HG02852 (cell line): ENCODE measurements around the gene ARID1A.

Experiments used
- ATAC-seq: cut with Tn5 transposase; IDR thresholded peaks from one replicate; pipeline ENCODE4 v1.9.1; 2021; ENCODE audit warnings: mild to moderate bottlenecking, moderate library complexity; ENCODE audit not compliant: unreplicated experiment

The ARID1A gene

DNA sequence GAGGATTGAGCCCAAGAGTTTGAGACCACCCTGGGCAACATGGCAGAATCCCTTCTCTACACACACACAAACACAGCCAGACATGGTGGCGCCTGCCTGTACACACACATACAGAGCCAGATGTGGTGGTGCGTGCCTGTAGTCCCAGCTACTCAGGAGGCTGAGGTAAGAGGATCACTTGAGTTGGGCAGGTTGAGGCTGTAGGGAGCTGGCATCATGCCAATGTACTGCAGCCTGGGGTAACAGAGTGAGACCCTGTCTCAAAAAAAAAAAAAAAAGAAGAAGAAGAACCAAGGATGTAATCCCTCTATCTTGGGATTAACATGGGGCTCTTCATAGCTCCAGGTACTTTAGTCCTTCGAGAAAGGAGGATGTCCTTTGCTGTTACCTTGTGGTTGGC lies 62.5 kb downstream of the ARID1A start:
- no peak for ATAC-seq

DNA sequence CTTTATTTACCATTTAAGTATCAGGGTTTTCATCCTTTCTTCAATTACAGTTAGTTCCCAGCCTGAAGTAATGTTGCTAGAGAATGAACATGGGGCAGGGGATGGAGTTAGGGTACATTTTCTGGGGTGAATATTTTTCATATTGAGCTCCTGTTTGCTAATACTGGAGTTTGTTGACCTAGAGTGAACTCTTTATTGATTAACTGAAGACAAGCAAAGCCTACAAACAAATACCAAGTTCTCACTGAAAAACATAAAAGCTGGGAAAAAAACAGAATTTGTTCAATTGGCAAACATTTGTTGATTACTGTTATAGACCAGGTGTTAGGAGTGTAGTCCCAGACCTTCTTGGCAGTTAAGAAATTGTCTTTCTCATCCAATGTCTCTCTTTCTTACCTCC lies 63.7 kb downstream of the ARID1A start:
- ATAC-seq: no peak

DNA sequence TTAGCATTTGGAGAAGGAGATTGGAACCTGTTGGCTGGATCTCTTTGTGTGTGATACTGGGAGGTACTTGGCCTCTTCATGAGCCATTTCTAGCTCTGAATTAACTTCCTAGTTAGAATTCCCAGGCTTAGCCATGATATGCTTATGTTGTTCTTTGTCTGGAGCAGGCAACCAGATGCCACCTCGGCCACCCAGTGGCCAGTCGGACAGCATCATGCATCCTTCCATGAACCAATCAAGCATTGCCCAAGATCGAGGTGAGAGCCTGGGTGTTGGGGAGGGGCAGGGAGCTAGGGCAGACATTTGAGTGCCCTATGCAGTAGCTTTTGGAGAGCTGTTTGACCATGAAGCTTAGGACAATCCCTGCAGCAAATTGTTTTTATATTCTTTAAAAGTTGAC lies 65.4 kb downstream of the ARID1A start:
- ATAC-seq: no peak

DNA sequence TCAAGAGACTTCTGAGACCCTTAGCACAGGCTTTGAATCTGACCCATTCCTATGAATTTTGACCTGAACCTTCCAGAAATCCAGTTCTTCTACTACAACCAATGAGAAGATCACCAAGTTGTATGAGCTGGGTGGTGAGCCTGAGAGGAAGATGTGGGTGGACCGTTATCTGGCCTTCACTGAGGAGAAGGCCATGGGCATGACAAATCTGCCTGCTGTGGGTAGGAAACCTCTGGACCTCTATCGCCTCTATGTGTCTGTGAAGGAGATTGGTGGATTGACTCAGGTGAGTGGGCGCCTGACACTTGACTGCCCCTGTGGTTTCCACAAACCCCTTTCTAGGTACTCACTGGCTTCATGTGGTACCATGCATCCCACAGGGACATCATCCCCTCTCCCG lies 71.9 kb downstream of the ARID1A start:
- no peak for ATAC-seq

DNA sequence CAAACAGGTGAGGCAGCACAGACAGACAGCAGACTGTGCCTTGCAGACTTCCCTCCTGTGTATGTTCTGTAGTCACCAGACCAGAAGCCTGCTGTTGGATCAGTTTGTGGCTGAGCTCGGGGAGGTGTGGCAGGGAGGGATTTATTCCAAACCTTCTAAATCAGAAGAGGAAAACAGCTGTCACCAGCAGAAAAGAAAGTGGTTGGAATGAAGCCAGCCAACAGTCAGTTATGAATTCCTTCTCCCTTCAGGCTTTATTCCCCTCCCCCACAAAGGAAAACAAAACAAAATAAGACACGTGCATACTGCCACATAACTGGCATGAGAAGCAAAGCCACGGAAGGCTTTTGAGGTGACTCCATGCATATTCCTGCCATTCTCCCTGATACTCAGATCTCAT lies 72.9 kb downstream of the ARID1A start:
- no peak for ATAC-seq

DNA sequence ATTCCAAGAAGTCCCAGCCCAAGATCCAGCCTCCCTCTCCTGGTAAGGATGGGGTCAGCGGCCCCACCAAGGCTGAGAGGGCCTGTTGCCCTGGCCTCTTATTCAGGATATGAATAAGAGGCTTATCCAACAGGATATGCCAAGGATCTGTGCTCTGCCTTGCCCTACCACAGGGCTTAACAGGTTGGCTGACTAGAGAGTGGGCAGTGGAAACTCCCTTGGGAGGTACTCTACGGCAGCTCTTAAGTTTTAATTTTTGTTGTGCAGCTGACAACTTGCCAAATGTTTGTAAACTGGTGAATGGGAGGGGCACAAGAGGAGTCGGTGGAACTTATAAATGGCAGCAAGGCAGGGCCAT lies 75.4 kb downstream of the ARID1A start:
- no peak for ATAC-seq

DNA sequence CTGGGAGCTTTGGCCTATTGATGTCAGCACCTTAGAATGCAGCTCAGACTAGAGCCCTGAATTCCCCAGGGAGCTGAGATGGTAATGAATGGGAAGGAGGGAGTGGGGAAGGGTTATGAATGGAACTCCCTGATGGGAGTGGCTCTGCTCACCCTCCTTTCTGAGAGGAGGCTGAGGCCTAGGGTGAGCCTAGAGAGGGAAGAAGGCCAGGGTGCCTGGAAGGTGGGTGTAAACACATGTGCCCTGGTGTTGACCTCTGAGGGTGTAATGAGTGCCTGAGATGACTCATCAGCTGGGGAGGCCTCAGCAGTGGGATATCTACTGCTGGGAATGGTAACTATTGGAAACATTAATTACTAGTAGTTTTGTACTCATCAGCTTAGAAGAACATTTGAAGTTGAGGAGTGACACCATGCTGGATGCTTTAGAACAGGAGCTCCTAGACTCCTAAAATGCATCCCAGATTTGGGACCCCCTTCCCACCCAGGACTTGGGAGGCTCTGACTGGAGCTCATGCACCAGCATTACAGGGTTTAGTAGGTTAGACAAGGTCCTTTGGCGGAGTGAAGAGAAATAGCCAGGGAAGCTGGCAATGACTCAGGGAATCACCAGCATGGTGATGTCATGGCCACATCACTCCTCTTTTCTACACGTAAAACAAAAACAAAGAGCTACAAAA lies 76.0 kb downstream of the ARID1A start:
- ATAC-seq: no peak

DNA sequence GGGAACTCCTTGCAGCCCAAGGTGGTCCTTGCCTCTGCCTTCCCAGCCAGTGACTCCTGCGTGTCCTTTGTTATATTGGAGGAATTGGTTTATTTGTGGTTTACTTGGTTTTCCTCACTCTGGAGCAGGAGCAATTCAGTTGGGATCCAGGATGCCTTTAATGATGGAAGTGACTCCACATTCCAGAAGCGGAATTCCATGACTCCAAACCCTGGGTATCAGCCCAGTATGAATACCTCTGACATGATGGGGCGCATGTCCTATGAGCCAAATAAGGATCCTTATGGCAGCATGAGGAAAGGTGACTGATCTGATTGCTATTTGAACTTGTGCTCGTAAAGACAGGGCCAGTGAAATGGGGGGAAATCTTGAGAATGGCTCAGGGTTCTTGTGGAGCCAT lies 76.9 kb downstream of the ARID1A start:
- no peak for ATAC-seq

DNA sequence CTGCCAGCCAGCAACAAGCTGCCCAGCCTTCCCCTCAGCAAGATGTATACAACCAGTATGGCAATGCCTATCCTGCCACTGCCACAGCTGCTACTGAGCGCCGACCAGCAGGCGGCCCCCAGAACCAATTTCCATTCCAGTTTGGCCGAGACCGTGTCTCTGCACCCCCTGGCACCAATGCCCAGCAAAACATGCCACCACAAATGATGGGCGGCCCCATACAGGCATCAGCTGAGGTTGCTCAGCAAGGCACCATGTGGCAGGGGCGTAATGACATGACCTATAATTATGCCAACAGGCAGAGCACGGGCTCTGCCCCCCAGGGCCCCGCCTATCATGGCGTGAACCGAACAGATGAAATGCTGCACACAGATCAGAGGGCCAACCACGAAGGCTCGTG lies 78.6 kb downstream of the ARID1A start:
- ATAC-seq: no peak

DNA sequence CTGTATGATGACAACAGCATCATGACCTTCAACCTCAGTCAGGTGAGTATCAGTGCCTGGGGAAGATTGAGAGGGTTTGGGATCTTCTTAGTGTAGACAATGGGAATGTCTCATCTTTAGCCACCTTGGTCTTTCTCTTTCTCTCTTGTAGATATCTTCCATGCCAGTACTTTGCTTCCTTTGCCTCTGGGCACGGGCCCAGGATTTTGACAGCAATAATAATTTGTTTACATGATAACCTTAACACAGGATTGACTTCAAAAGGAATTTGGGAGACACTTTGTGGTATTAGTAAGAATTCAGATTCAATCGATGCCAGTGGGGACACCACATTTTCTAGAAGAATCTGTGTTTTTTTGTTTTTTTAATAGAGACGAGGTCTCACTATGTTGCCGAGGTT lies 79.9 kb downstream of the ARID1A start:
- ATAC-seq: no peak

DNA sequence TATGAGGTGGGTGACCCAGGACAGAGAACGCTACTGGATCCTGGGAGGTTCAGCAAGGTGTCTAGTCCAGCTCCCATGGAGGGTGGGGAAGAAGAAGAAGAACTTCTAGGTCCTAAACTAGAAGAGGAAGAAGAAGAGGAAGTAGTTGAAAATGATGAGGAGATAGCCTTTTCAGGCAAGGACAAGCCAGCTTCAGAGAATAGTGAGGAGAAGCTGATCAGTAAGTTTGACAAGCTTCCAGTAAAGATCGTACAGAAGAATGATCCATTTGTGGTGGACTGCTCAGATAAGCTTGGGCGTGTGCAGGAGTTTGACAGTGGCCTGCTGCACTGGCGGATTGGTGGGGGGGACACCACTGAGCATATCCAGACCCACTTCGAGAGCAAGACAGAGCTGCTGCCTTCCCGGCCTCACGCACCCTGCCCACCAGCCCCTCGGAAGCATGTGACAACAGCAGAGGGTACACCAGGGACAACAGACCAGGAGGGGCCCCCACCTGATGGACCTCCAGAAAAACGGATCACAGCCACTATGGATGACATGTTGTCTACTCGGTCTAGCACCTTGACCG lies 83.4 kb downstream of the ARID1A start:
- no peak for ATAC-seq

DNA sequence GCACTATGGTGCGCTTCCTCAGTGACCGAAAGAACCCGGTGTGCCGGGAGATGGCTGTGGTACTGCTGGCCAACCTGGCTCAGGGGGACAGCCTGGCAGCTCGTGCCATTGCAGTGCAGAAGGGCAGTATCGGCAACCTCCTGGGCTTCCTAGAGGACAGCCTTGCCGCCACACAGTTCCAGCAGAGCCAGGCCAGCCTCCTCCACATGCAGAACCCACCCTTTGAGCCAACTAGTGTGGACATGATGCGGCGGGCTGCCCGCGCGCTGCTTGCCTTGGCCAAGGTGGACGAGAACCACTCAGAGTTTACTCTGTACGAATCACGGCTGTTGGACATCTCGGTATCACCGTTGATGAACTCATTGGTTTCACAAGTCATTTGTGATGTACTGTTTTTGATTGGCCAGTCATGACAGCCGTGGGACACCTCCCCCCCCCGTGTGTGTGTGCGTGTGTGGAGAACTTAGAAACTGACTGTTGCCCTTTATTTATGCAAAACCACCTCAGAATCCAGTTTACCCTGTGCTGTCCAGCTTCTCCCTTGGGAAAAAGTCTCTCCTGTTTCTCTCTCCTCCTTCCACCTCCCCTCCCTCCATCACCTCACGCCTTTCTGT lies 84.6 kb downstream of the ARID1A start:
- ATAC-seq: no peak

DNA sequence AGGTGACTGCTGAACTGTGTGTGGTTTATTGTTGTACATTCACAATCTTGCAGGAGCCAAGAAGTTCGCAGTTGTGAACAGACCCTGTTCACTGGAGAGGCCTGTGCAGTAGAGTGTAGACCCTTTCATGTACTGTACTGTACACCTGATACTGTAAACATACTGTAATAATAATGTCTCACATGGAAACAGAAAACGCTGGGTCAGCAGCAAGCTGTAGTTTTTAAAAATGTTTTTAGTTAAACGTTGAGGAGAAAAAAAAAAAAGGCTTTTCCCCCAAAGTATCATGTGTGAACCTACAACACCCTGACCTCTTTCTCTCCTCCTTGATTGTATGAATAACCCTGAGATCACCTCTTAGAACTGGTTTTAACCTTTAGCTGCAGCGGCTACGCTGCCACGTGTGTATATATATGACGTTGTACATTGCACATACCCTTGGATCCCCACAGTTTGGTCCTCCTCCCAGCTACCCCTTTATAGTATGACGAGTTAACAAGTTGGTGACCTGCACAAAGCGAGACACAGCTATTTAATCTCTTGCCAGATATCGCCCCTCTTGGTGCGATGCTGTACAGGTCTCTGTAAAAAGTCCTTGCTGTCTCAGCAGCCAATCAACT lies 85.5 kb downstream of the ARID1A start:
- no peak for ATAC-seq

DNA sequence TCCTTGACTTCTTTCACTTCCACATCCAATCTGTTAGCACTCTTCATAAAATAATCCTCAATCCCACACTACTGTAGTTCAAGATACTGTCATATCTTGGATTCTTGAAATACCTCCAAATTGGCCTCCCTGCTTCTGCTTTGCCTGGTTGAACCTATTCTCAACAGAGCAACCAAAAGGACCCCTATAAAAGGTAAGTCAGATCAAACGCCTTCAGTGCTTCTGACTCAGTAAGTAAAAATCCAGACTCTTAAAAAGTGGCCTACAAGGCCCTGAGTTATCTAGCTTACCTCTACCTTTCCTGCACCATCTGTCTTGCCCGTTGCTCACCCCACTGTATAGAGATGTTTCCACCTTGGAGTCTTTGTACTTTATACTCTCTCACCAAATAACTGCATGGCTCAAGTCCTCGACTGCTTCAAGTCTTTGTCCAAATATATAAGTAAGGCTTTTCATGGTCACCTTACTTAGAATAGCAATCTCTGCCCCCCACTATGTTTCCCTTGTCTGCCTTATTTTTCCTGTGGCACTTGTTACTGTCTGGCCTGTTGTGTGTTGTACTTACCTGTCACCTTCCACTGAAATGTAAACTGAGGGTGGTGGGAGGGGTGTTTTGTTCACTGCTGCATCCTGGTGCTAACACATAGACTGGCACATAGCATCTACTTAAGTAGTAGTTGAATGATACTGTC lies 86.9 kb downstream of the ARID1A start:
- no peak for ATAC-seq

DNA sequence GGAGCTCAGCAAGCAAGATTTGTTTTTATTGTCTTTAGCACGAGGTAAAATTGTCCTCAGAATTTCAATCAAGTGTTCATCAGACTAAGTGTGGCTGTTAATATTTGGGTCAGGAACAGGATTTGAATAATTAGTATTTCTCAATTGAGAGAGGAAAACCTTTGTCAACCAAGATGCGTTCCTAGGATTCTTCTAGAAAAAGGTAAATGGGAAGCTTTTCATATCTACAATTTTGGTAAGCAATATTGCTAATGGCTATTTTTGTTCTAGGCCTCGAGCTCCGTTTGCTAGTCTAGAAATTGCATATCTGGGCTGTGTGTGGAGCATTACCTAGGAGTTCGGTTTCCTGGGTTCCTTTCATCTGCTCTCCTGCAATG lies 87.8 kb downstream of the ARID1A start:
- ATAC-seq: no peak

DNA sequence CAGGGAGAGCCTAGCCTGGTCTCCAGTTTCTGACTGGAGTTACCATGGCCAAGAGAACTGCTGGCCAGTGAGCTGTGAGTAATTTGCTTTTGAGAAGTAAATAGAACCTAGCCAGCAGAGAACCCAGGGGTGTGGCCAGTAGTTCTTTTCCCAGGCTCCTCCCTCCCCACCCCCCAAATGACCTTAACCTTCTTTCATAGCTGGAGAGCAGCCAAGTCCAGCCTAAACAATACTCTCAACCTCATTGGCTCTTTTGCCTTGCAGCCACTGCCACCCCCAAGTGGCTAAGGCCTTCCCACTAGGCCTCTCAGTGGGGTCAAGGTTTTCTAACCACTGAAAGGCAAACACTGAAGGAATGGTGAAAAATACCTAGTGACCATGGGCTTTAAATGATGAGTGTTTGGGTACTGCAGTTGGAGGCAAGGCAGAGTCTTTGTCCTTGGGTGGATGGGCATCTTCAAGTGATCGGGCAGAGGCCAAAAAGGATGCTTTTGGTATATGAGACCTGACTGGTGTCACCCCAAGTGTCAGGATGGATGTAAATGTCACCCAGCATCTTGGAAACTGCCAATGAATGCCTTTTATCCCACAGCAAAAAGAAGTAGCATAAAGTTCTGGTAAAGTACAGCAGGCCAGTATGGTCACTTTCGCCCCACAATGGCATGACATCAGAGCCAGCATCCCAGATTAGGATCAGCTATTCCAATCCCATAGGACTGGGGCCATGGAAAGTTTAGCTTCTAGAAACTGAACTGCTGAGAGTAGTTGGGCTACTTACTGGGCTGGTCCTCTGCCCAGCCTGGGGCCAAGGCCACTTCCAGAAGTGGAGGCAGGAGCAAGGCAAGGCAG lies 88.4 kb downstream of the ARID1A start:
- no peak for ATAC-seq

DNA sequence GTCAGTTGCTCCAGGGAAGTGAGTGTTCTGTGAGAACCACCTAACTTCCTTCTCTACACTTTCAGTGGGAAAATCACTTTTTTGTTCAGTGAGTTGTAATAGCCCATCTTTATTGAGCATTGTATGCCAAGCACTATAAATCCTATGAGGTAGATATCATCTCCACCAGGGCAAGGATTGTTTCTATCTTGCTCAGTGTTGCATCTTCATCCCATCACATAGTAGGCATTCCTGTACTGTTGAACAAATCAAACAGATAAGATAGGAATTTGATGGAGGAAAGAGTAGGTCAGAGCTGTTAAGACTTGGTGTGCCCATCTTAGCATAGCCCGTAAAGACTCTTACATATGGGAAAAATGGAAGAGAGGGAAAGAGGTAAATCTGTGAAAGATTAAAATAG lies 89.1 kb downstream of the ARID1A start:
- ATAC-seq: no peak

DNA sequence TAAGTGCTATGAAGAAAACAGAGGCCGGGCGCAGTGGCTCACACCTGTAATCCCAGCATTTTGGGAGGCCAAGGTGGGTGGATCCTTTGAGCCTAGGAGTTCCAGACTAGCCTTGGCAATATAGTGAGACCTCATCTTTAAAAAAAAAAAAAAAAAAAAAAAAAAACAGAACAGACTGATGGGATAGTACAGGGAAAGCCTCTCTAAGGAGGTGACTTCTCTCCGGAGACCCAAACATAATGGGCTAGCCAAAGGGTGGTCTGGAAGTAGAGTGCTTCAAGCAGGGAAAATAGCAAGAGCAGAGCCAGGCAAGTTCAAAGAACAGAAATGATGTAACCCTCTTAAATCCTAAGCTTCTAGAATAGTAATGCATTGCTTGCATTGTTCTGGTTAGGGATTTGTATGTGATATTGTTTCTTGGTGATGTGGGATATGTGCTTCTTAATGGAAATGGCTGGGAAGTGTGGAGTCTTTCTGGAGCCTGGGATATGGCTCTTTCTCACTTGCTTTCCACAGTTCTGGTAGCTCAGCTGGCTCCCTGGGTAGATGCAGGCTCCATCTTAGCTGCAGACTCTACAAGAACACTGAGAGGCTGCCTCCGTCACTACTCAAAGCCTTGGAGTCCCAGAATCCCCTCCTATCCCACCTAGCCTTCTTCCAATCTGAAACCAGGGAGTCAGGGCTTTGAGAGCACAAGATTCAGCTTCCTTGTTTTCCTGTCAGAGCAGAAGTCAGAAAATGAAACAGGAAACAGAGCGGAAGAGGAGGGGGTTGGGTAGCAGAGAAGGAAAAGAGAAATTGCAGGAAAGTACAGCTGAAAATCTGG lies 90.0 kb downstream of the ARID1A start:
- ATAC-seq: no peak

DNA sequence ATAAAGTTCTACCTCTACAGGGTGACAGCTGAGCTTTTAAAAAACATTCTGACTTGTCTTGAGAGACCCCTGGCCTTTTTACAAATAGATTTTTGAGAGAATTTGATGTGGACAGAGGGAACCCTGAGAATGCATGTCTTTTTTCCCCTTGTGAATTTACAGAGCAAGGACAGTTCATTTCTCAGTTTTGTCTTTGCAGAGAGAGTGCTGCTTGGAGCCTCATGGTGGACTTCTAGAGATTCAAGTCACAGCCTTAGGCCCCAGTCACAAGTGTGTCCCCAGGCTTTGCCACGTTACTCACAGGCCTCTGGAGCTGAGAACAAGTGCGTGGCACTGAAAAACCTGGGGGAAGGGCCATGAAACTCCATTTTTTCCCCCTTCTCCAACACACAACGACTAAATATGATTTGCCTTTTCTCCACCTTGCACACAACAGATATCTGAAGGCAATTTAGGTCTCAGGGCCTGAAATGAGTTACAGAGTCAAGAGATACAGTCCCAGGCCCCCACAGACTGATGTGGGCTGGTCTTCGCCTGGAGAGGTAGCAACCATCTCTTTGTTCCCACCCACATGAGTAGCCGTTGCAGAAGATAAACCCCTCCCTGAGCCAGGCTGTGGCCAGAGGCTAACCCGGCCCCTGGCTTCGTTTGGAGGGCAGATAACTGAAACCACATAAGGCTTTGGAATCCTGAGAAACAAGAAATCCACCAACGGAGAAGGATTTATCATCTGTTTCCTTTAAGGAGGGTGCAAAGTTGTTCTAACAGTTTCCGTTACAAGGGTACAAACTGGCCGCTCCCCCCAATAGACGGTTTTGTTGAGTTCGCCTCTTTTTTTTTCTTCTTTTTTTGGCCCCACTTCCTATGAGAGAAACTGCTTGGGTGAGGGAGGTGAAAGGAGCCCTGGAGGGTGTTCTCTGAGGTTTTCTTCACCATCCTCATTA lies 90.9 kb downstream of the ARID1A start:
- ATAC-seq: no peak
